ENCODE measurements around the gene TIE1.
"Not testable (repeated sequence)": the region's sequence is repeated elsewhere in the genome, so short reads cannot be mapped to it uniquely, and the experiment has no call there.

Gene TIE1

DNA sequence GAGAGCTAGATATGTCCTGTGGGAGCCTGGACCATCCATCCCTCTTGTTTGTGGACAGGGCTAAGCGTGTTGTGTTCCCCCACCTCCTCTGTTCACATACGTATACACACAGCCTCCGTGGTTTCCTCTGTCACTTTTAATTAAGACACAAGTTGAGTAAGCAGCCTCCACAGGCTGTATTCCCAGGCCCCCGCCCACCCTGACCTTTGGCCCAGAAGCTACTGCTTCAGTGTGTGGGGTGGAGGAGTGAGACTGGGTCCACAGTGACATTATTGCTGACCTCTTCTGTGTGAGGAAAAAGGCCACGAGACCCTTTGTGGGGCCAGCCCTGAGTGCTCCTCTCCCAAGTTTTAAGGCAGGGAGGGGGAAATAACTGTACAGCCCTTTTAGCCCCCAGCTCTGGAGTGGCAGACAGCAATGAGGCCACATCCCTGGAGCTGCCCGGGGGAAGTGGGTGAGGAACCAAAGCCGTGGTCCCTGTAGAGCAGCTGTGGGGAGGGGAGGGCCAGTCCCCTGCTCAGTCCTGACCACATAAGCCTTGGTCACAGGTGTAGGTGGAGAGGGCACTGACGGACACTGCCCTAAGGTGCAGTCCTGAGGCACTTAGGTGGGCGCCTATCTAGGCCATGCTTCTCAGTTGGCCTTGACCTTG lies 62.6 kb downstream of the TIE1 start:
- DNase-seq (ENCODE audit: low read depth): no peak

DNA sequence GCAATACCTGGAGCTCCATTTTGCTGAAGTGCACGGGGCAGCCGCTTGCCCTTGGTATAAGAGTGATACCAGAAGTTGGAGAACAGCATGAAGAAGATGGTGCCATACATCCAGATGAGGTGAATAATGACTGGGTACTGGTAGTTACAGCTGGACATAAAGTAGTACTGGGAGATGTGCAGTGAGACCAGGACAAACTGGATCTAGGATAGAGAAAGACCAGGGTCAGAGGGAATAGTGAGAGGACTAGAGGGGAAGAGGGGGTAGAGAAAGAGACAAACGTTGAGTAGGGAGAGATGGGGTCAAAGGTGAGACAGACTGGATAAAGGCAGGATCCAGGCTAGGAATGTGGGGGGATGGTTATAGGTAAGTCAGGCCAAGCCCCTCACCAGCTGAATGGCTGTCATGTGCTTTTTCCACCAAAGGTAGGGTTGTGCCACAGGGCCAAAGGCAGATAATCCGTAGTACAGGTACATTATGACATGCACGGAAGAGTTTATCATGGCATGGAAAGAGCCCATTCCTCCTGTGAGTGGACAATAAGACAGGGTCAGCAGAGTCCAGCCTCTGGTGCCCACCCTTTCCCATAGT lies 63.2 kb downstream of the TIE1 start:
- DNase-seq (ENCODE audit: low read depth): no peak

DNA sequence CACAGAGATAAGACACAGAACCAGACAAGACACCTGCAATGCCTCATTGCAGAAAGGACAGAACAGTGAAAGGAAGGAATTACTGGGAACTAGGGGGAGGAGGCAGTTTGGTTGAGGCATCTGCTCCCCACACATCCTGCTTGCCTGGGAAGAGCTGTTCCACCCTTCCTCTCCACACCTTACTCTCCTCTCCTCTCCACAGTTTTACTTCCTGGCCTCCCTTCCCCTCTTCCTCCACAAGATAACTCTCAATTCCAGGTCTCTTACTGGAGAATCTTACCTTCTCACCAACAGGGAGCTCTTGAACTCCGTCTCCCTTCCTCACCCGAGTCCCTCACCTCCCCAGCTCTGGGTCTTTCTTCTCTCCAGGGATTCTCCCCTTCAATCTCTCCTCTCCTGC lies 64.9 kb downstream of the TIE1 start:
- DNase-seq (ENCODE audit: low read depth): no peak

DNA sequence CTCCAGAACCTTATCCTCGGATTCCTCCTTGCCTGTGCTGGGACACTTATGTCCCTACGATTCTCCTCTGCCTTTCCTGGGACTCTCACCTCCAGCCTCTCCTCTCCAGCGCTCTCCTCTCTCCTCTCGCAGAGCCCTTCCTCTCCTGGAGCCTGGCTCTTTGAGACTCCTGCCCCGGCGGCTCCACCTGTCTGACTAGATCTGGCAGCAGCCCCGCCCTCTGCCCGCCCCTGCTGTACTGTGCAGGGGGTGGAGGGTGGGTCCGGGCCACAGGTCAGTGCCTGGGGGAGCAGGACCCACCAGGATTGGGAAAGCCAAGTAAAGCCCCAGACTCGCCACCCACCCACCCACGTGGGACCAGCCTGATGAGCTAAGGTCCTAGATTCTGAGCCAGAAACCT lies 65.4 kb downstream of the TIE1 start:
- DNase-seq (ENCODE audit: low read depth): no peak

DNA sequence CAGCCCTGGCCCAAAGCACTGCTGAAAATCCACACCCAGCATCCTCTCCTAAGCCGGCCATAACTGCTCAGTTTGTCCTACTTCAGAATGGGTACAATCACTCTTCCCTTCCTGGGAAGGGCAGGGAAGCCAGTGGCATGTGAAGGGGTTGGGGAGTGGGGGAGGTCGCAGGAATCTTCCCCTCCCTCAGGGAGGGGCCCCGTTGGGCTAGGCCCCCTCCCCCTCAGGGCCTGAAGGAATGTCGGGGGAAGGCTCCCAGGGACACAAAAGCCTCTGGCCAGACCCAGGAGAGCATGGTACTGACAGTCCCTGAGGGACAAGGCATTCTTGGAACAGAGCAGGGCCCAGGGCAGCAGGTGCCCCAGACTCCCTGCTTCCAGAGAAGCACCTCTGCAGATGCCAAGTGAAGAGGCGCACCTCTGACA lies 65.8 kb downstream of the TIE1 start:
- no peak for DNase-seq (ENCODE audit: low read depth)

DNA sequence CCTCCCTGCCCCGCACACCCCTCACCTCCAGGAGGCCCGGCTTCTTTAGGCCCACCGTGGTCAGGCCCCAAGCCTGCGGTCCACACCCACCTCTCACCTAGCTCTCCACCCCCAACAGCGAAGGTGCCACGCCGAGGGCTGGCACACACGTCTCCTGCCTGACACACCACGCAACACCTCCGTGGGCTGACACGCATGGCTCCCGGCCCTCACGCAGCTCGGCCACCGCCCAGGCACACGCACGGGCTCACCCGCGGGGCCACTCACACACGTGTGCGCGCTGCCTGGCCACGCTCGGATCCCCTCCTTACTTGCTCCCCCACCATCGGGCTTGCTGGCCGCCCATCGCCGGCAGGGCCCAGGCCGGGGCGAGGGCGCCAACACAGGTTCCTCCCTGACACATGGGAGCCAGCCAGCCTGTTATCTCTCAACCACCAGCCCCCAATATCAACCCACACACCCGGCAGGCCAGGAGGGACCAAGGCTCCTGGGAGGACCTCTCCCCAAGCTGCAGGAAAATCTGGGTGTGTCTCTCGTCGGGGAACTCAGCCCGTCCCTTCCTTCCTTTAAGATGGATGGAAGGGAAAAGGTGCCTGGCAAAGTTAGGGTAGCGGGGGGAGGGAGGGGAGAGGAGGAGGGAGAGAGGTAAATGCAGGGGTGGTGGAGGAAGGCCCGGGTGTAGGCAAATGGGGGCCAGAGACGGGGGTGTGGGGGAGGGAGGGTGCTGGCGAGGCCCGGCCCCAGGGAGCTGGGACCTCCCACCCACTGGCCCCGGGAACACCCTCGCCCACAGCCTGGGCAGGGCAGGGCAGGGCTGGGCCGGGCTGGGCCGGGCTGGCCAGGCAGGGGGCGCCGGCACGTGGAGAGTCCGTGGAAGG lies 66.5 kb downstream of the TIE1 start:
- no peak for DNase-seq (ENCODE audit: low read depth)

DNA sequence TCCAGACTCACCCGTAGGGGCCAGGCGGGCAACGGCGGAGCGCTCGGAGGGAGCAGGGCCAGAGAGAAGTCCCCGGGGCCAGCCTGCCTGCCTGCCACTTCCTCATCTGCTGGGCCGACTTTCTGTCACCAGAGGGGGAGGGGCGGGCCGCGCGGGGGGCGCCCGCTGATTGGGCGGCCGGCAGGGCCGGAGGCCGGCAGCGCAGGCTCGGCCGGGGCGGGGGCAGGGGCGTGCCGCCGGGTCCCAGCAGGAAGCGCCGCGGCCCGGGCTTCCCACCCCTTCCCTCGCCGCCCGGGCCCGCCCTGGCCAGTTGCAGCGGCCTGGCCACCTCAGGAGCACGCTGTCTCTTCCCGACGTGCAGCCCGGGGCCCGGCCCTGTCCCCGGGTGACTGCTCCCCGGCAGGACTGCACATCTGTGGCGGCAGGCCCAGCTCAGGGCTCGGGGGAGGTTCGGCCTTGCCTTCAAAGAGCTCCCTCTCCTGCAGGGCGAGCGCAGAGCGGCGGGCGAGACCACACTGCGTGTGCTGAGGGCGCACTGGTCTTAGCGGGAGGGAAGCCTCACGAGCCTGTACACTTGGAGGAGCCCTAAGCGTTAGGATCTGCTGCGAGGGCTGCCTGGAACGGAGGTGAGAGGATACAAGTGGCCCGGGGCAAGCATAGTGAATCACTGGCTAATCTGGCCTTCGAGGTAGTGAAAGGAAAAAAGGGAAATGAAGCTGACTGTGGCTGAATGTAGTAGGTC lies 67.3 kb downstream of the TIE1 start, which contains the start of gene ELOVL1:
Gene ELOVL1 (minus strand): TSS at position 108 of the 742 bp plus-strand sequence. CDS start 2,402 bp downstream, outside the sequence.
- DNase-seq (ENCODE audit: low read depth): peak; percentile 79

DNA sequence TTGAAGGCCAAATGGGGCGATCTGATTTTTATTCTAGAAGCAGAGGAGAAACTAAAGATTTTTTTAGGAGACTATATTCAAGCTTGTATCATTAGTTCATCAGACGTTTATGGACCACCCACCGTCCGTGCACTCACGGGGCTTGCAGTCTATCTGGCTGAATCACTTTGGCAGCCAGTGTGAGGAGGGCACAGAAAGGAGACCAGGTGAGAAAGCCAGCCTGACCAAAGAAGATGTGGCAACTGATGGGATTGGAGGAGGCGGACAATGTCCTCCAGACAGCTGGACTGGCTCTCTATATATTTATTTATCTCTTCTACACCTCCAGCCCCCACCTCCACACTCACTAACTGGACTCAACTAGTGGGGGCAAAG lies 67.9 kb downstream of the TIE1 start:
- no peak for DNase-seq (ENCODE audit: low read depth)

DNA sequence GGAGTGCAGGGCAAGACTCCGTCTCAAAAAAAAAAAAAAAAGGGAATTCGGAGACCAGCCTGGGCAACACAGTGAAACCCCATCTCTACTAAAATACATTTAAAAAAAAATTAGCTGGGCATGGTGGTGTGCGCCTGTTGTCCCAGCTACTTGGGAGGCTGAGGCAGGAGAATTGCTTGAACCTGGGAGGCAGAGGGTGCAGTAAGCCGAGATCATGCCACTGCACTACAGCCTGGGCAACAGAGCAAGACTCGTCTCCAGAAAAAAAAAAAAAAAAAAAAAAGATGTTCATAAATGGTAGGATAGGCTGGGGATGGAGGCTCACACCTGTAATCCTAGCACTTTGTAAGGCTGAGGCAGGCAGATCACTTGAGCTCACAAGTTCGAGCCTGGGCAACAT lies 69.0 kb downstream of the TIE1 start:
- not testable (repeated sequence) for DNase-seq (ENCODE audit: low read depth)

DNA sequence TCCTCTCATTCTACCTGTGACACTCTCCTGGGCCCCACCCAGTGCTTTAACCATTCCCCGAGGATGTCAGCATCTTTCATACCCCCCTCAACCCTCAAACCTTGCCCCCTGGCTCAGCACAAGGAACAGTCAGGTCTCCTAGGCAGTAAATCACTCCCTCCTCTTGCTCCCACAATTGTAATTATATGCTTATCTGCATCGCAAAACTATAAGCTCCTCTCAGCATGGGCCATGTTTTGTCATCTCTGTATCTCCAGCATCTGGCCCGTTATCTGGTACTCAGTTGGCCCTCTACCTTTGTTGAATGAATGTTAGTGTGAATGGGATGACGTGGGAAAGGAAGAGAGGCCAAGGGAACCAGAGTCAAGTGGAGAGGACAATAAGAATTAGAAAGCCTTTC lies 69.8 kb downstream of the TIE1 start:
- DNase-seq (ENCODE audit: low read depth): no peak

DNA sequence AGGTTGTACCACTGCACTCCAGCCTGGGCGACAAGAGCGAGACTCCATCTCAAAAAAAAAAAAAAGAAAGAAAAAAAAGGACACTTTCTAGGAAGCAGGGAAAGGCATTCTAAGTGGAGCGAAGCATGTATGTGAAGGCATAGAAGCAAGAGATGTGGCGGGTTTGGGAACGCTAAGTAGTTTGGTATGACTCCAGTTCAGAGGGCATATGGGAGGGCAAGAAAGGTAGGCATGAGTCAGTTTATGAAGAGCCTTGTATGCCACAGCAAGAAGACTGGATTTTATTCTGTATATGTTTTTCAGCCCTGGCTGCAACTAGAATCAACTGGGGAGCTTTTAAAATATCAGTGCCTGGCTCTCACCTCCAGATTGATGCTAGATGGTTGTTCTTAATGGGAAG lies 71.4 kb downstream of the TIE1 start:
- DNase-seq (ENCODE audit: low read depth): no peak

Measured in stimulated activated CD8-positive, alpha-beta memory T cell treated with anti-CD3 and anti-CD28 coated beads, Interleukin-12 subunit alpha, Interleukin-12 subunit beta, amount 100 ng/mL, for 1 hour (primary cell).